GM19395 (cell line): ENCODE results near the gene WTAP.
A peak's percentile ranks its signal among the peaks of the same experiment; 100 is the strongest.
"Not testable (repeated sequence)": the region's sequence is repeated elsewhere in the genome, so short reads cannot be mapped to it uniquely, and the experiment has no call there.

Experiments
- ATAC-seq: cut with Tn5 transposase; IDR thresholded peaks from one replicate; pipeline ENCODE4 v1.9.1; 2021; ENCODE audit warnings: mild to moderate bottlenecking, moderate library complexity; ENCODE audit not compliant: unreplicated experiment

Gene WTAP

DNA sequence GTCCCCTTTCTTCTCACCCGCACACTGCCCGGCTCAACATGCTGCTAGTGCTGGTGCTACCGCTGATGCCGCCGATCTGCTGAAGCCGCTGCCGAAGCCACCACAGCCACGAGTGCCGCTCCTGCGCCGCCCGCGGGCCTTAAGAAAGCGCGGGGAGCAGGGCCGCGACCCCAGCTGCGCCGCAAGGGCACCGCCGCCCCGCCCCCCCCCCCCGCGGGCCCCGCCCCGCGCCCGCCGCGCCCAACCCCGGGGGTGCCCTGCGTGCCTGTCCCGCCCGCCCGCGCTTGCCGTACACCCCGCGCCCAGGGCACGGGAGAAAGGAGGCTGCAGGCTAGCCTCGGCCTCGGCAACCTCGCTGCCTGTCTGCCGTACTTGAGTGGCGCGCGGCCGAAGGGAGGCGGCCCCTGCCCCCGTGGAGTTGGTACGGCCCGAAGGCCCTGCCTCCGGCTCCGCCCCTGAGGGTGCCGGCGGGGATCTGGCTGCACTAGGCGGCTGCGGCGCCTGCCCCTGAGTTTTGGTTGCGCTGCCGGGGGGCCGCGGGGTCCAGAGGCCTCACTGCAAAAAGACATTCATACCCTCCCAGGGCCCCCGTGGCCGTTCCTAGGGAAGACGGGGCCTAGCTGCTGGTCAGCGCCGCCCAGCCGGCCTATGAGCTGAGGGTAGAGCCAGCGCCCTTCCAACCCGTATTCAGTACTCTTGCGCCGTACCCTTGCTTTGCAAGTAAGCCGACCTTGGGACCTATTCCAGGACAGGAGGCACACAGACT lies 34.0 kb upstream of the WTAP start, which contains the start of gene SOD2:
SOD2 (minus strand) TSS at position 114 of the 766 bp plus-strand sequence; CDS start at position 40, 74 bp downstream.
- ATAC-seq, result peak; percentile 76

DNA sequence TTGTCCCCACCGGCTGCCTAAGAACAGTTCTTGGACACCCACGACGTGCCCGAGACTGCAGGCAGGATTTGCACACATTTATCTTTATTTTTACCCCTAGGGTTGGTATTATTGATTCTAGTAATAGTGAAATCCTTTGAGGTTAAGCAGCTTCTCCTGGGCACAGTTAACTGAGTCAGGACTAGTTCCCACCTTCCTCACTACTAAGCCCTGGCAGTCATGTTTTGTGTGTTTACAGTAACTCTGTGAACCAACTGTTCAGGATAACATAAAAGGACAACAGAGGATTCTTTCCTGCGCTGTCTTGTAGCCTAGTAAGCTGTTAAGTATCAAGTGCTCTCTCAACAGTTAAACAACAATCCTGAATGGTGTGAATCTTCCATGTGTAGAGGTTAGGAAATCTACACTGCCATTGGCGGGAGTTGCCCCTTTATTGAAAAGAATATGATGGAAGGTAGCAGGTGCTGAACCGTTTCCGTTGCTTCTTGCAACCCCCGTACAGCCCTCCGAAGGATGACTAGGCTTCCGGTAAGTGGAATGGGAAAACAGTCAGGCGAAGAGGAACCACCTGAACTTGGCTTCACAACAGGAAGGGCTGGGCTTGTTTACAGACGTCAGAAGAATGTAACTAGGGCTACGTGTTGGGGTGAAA lies 33.3 kb upstream of the WTAP start:
- peak; percentile 6 for ATAC-seq

DNA sequence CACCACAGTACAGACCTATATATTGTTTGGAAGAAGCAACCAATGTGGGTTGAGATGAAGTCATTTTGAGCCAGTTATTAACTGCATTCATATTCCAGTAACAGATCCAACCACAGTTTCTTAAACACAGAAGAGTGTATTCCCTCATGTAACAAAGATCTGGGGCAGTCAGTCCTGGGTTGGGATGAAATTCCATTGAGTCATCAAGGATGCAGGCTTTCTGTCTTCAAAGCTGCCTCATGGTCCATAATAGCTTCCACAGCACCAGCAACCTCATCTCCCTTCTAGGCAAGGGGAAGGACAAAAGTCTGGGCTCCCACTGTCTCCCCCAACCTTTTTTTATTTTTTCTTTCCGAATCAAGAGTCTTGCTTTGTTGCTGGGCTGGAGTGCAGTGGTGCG lies 31.3 kb upstream of the WTAP start:
- ATAC-seq, result no peak

DNA sequence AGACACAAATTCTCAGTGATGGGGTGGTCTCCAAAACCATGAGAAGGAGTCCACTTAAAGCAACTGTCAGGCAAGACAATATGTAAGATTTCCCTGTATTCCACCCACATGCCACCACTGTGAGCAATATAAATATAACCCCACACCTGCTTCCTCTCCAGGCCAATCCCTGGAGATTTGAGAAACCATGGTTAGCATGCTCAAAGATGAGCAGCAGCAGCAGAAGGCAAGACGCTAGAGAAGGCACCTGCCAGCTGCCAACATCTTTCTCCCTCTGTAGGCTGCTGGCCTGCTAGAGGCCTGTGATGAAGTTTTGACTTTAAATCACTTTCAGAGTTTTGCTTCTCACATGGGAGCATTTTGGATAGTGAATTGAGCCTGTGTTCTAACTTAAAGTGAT lies 26.3 kb upstream of the WTAP start:
- no peak for ATAC-seq

DNA sequence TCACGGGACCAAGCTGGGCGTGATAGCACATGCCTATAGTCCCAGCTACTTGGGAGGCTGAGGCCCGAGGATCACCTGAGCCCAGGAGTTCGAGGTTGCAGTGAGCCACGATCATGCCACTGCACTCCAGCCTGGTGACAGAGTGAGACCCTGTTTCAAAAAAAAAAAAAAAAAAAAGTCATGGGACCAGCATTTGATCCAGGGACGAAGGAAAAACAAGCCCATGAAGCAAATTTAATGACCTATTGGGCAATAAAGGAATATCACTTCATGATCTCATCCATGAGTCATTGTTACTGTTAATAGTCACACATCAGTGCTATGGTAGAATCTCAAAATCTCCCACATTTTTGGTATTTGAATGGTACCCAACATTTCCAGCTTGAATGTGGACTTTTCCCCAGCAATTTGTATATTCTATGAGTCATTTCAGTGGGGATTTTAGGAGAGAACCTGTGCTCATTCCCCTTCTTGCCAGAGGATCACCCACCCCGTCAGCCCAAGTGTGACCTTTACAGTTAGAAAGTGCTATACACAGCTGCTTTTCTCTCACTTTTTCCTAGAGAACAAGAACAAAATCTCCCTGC lies 25.8 kb upstream of the WTAP start:
- no peak for ATAC-seq

DNA sequence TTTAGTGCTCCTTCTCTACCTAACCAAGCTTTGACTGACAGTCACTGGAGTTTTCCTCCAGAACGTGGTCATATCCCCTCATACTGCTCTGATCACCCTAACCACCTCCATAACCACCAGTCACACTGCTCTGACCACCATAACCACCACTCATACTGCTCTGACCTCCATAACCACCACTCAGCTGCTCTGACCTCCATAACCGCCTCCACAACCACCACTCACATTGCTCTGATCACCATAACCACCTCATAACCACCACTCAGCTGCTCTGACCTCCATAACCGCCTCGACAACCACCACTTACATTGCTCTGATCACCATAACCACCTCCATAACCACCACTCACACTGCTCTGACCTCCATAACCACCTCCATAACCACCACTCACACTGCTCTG lies 16.7 kb upstream of the WTAP start:
- not testable (repeated sequence) for ATAC-seq

DNA sequence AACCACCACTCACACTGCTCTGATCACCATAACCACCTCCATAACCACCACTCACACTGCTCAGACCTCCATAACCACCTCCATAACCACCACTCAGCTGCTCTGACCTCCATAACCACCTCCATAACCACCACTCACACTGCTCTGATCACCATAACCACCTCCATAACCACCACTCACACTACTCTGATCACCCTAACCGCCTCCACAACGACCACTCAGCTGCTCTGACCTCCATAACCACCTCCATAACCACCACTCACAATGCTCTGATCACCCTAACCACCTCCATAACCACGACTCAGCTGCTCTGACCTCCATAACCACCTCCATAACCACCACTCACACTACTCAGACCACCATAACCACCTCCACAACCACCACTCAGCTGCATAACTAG lies 14.9 kb upstream of the WTAP start:
- not testable (repeated sequence) for ATAC-seq

DNA sequence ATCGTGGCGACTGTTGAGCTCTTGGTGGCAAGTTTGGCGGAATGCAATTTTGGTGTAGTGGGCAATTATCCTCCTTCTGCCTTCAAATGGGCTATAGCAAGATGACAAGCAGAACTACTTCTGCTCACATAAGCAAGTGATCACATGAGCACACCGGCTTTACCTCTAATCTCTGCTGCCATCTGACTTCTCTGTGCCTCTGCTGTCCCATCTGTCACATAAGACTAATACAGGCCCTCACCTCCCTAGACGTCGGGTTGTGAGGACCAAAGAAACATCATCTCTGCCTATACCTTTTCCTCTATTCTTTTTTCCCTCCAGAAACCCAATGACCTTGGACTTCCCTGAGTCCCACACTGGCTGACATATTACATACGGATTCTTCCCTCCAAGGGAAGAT lies 13.3 kb upstream of the WTAP start:
- ATAC-seq, result no peak

DNA sequence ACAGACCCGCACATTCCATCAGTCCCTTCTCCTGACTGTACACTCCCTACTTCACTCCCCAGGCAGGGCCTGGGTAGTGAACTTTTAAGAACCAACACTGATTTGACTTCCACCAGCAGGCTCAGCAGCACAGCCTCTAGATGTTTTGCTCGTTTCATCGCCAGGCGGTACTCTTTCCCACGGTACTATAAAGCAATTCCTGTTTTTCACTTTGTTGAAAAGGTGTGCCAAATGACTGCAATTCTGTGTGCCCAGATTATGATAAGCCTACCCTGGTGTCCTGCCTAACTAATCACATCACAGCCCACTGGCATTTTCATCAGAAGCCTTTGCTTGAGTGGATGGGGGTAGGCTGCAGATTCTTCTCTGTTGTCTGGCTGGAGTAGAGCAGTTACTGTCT lies 12.9 kb upstream of the WTAP start:
- ATAC-seq, result no peak

DNA sequence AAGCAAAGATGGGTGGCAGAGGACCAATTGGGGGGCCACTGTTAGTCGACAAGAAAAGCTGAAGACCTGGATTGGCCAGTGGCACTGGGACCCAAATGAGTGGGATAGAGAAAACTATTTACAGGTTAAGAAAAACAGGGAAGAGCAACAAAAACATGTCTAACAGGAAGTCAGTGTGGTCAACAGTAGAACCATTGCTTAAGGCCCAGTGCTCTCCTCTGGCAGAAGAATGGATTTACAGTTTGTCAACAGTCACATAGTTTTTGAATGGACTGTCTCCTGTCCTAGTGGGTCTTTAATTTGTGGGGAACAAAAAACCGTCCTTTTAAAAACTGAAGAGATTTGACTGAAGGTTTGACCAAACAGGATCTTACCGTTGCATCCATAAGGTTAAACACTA lies 12.1 kb upstream of the WTAP start:
- ATAC-seq, result no peak

DNA sequence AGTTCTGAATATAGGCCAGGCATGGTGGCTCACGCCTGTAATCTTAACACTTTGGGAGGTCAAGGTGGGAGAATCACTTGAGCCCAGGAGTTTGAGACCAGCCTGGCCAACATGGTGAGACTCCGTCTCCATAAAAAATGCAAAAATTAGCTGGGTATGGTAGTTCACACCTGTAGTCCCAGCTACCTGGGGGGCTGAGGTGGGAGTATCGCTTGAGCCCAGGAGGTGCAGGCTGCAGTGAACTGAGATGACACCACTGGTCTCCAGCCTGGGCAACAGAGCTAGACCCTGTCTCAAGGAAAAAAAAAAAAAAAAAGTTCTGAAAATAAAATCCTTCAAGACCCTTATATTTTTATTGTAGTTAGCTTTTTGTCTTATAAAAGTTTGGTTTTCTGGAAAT lies 11.7 kb upstream of the WTAP start:
- ATAC-seq, result no peak

DNA sequence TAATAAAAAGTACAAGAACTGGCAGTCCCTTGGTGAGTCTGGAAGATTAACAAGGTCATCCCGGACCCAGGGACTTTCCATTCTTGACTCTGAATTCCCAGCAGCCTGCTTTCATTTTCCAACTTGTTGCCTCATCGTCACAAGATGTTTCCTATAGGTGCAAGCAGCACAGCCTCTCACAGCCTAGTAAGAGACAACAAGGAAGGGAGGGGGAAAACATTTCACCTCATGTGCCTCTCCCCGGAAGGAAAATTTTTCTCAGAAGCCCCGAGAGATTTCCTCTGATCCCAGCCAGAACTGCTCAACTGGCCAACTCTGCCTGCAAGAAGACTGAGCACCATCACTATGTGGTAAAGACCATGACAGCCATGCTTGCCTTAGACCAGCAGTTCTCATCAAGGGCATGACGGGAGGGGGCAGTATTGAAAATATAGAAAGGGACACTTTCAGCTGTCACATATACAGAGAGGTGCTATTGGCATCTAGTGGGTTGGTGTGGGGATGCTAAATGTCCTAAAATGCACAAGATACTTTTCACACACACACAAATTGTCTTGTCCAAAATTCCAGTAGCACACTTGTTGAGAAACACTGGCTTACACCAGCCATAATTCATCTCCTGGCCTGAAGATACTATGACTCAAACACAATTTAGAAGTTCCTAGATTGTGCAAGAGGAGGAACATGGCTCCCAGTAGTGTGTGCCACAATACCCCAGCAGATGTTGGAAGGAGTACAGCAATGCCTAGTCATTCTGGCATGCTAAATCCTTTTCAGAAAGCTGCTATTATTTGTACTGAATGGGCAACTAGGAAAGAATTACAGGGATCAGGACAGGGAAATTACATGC lies 10.8 kb upstream of the WTAP start:
- no peak for ATAC-seq

DNA sequence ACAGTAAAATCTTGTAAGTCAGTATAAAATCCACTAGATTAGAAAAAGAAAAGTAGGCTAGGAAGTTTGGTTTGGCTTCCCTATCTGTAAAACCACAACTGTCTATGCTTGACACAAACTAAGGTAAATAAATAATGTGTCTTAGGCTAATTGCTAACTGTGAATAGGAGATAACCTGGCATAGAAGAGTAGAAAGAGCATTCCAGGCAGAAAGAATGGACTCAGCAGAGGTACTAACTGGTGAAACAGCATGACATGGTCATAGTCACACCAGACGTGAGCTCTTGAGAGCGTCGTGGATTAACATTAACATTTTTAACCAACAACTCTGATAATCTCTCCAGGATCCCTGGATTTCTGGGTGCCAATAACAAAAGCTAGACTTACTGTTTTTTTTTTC lies 8.7 kb upstream of the WTAP start:
- ATAC-seq, result no peak

DNA sequence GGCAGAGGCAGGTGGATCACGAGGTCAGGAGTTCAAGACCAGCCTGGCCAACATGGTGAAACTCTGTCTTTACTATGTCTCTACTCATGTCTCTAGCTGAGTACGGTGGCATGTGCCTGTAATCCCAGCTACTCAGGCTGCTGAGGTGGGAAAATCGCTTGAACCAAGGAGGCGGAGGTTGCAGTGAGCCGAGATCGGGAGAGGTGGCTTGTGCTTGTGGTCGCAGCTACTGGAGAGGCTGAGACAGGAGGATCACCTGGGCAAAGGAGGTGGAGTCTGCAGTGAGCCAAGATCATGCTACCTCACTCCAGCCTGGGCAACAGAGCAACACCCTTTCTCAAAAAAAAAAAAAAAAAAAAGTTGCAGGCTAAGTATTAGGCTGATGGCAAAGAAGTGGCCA lies 8.0 kb upstream of the WTAP start:
- ATAC-seq, result no peak

DNA sequence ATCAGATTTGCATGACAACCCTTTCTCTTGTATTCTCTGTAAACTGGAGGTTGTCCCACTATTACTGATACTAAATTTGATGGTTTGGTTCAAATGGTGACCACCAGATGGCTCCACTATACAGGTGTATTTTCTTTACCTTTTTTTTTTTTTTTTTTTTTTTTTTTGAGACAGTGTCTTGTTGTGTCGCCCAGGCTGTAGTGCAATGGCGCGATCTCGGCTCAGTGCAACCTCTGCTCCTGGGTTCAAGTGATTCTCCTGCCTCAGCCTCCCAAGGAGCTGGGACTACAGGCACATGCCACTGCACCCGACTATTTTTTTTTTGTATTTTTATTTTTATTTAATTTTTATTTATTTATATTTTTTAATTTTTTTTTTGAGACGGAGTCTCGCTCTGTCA lies 6.6 kb upstream of the WTAP start:
- no peak for ATAC-seq

DNA sequence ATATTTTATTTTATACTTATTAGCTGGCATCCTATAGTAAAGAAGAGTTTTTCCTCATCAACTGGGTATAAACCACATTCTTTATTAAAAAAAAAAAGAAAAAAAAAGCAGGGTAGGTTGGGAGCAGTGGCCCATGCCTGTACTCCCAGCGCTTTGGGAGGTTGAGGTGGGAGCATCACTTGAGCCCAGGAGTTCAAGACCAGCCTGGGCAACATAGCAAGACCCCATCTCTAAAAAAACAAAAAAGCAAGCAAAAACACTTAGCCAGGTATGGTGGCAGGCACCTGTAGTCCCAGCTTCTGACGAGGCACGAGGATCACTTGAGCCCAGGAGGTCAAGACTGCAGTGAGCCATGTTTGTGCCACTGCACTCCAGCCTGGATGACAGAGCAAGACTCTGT lies 5.3 kb upstream of the WTAP start:
- ATAC-seq, result not testable (repeated sequence)

DNA sequence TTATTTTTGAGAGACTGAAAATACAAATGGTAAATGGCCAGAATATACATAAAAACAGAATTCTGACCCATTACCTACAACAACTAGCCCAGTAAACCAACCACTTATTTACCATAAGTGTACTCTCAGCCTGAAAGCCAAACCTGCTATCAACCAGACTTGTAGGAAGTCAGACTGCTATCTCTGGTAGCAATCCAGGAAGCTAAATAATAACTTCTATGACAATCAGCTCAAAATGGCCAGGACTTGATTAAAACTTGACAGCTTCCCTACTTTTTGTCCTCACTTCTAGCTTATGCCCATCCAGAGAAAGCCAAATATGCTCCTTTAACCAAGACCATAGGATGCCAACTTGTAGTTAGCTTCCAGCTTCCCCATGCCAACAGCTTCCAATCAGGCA lies 4.7 kb upstream of the WTAP start:
- ATAC-seq, result no peak

DNA sequence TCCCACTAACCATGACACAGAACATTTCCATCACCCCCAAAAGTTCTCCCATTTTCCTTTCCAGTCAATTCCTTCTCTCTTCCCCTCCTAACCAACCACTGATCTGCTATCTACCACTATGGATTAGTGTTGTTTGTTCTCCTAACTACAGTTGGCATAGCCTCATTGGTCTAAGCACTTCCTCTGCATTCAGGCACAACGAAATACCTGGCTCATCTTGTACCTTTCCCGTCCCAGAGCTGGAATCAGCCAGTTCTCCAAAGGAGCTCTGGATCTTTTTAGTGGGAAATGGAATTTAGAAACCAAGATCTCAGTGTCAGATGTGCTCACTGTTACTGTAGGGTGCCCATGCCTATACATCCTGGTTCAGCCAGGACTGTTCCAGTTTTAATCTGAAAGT lies 4.0 kb upstream of the WTAP start:
- no peak for ATAC-seq

DNA sequence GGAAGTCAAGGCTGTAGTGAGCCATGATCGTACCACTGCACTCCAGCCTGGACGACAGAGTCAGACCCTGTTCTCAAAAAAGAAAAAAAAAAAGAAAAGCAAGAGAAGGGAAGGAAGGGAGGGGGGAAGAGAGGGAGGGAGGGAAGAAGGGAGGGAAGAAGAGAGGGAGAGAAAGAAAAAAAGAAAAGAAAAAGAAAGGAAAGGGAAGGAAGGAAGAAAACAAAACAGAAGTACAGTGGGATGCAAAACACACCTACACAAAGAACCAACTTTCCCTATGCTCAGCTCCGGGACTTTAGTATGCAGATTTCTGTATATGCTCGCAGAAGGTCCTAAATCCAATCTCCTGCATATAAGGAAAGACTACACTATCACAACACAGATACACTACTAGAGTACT lies 2.5 kb upstream of the WTAP start:
- no peak for ATAC-seq

DNA sequence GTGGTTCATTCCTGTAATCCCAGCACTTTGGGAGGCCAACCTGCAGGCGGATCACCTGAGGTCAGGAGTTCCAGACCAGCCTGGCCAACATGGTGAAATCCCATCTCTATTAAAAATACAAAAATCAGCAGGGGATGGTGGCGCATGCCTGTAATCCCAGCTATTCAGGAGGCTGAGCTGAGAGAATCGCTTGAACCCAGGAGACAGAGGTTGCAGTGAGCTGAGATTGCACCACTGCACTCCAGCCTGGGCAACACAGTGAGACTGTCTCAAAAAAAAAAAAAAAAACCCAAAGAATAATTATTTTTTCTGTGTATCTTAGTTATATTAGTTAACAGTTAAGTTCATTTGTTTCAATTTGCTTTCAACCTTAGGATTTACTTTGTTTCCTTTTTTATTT lies 2.1 kb upstream of the WTAP start:
- not testable (repeated sequence) for ATAC-seq

DNA sequence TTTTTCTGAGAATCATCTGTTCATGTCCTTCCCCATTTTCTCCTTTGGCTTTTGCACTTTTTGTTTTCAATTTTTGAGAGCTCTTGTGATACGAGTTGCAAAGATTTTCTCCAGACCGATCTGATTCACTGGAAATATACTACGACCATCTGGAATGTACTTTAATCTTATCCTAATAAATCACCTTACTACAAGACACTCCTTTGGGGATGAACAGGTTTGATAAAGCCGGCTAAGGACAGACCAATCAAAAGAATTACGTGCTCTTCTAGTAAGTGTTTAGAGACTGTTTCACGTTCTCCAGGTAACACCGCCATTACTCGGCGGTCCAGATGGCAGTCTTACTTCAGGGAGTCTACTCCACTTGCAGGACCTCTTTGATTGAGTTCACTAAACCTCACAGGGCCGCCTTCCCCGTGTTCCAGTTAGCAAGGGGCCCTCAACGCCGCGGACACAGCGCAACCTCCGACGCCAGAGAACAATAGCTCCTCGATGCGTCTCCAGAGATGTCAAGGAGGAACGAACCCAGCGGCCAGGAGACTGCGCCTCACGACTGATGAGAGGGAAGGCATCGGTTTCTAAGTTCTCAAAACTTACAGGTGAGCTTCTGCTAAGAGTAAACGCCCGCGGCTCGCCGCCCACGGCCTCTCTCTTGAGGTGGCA lies 920 bp upstream of the WTAP start:
- peak; percentile 35 for ATAC-seq
